AG10803 (cell line): ENCODE data around the gene GABRQ.
"Not testable (repeated sequence)": the region's sequence is repeated elsewhere in the genome, so short reads cannot be mapped to it uniquely, and the experiment has no call there.

Experiments used
- DNase-seq: peaks from one replicate; pipeline ENCODE4 v3.0.0; 2010; ENCODE audit warnings: low read depth
- H3K4me3 ChIP-seq: 2 replicates; pipeline ENCODE4 v1.5.1; 2011; ENCODE audit warnings: mild to moderate bottlenecking, low read length, control low read depth
- TF ChIP-seq, protein P1 (sequence below): conservative IDR thresholded peaks from 2 replicates; pipeline ENCODE4 v1.5.1; 2011; ENCODE audit warnings: mild to moderate bottlenecking, low read length, control low read depth, inconsistent platforms

GABRQ gene

DNA sequence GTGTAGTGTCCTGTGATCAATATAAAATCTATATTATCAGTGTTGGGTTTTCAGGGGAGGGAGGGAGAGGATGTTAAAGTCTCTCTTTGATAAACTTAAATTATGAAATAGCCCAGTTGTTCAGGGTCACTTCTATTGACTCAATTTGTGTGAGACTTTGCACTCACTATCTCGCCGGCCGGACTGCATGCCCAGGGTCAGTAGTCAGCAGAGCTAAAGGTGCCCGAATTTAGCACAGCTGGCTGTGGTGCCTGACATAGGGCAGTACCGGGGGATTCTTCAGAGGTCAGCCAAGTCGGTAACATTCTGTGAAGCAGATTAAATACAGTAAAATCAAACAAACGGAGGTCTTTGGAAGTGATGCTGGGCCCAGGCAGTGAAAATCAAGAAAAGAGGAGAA lies 19.2 kb downstream of the GABRQ start:
- DNase-seq = no peak
- TF ChIP-seq, protein P1, sequence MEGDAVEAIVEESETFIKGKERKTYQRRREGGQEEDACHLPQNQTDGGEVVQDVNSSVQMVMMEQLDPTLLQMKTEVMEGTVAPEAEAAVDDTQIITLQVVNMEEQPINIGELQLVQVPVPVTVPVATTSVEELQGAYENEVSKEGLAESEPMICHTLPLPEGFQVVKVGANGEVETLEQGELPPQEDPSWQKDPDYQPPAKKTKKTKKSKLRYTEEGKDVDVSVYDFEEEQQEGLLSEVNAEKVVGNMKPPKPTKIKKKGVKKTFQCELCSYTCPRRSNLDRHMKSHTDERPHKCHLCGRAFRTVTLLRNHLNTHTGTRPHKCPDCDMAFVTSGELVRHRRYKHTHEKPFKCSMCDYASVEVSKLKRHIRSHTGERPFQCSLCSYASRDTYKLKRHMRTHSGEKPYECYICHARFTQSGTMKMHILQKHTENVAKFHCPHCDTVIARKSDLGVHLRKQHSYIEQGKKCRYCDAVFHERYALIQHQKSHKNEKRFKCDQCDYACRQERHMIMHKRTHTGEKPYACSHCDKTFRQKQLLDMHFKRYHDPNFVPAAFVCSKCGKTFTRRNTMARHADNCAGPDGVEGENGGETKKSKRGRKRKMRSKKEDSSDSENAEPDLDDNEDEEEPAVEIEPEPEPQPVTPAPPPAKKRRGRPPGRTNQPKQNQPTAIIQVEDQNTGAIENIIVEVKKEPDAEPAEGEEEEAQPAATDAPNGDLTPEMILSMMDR = no peak
- H3K4me3 ChIP-seq = no peak overlapping the region

DNA sequence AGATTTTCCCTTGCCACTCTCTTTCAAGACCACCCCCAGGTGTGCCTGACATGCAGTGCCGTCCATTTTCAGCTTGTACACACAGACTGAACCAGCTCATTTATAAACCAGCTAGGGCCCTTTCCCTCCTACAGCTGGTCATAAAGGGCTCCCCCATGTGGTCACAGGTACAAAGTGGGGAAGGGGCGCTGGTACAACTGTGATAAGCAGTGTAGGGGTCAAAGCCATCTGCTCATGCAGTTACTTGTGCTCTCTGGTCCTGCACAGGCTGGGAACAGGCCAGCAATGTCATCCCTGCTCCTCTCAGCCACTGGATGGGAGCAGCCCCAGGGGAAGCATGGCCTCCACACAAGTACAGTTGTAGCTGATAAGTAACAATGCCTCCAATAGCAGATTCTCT lies 20.6 kb downstream of the GABRQ start:
- DNase-seq = no peak
- no peak overlapping the region for H3K4me3 ChIP-seq
- TF ChIP-seq, protein P1 = no peak

DNA sequence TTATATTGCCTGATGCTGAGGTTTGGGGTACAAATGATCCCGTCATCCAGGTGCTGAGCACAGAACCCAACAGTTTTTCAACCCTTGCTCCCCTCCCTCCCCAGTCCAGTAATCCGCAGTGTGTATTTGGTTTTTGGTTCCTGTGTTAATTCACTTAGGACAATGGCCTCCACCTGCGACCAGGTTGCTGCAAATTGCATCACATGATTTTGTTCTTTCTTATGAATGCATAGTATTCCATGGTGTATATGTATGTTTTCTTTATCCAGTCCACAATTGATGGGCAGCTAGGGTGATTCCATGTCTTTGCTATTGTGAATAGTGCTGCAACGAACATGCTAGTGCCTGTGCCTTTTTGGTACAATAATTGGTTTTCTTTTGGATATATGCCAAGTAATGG lies 25.4 kb downstream of the GABRQ start:
- no peak overlapping the region for H3K4me3 ChIP-seq
- DNase-seq = no peak
- TF ChIP-seq, protein P1 = no peak

DNA sequence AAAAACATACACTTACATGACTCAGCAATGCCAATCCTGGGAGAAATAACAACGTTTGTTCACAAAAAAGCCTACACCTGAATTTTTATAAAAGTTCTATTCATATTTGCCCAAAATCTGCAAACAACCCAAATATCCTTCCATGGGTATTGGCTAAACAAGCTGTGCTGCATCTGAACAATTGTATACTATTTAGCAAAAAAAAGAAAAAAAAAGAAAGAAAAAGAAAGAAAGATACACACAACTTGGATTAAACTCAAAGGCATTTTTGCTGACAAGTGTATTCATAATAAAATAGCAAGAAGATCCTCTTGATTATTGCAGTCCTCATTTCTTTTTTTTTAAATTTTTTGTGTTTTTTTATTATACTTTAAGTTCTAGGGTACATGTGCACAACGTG lies 36.4 kb downstream of the GABRQ start:
- H3K4me3 ChIP-seq = no peak overlapping the region
- DNase-seq = no peak
- TF ChIP-seq, protein P1 = no peak

DNA sequence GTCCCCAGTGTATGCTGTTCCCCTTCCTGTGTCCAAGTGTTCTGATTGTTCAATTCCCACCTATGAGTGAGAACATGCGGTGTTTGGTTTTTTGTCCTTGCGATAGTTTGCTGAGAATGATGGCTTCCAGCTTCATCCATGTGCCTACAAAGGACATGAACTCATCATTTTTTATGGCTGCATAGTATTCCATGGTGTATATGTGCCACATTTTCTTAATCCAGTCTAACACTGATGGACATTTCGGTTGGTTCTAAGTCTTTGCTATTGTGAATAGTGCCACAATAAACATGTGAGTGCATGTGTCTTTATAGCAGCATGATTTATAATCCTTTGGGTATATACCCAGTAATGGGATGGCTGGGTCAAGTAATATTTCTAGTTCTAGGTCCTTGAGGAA lies 37.0 kb downstream of the GABRQ start:
- H3K4me3 ChIP-seq, DNase-seq: not testable (repeated sequence)

DNA sequence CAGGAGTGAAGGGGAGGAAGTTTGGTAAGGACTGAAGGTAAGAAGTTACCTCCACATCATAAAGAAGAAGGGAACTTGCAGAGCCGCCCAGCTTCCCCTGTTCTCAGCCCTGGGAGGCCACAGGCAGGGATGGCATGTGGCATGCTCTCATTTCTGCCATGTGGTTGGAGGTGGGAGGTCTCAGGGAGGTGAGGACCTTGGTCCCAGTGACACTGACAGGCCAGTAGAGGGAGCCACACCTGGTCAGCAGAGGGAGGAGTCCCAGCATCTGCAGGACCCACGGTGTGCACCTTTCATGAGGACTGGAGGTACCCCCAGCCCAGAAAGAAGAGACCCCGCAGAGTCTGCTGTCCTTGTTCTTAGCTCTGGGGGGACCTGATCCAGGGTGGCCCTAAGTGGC lies 43.3 kb downstream of the GABRQ start:
- DNase-seq = not testable (repeated sequence)

DNA sequence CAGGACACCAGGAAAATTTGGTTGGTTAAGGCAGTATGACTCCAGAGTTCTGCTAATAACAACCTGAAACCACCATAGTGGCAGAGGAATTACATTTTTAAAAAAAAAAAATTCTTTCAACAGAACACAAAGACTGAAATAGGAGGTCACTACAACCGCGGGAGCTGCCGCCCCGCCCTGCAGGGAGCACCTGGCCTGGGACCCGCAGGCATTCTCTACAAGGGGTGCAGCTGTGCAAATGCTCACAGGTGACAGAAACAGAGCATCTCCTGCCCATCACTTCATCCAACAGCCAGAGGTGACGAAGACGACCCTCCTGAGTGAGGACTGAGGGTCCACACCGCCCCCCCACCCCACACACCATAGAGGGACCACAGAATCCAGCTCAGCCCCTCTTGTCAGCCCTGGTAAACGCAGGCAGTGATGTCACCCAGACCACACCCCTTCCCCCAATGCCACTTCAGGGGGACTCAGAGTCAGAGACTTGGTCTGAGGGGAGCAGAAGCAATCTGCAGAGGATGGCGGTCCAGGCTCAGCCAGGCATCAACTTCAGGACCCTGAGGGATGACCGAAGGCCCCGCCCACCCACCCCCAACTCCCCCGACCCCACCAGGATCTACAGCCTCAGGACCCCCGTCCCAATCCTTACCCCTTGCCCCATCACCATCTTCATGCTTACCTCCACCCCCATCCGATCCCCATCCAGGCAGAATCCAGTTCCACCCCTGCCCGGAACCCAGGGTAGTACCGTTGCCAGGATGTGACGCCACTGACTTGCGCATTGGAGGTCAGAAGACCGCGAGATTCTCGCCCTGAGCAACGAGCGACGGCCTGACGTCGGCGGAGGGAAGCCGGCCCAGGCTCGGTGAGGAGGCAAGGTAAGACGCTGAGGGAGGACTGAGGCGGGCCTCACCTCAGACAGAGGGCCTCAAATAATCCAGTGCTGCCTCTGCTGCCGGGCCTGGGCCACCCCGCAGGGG lies 60.5 kb downstream of the GABRQ start, which contains the start of gene MAGEA3:
Gene MAGEA3, plus strand, starts transcription at position 843 of the 980 bp plus-strand sequence. CDS start 2,039 bp downstream, outside the sequence.
- DNase-seq, H3K4me3 ChIP-seq: not testable (repeated sequence)

More for the DNA sequence above, 43.3 kb downstream of the GABRQ start:
- not testable (repeated sequence) for H3K4me3 ChIP-seq

DNA sequence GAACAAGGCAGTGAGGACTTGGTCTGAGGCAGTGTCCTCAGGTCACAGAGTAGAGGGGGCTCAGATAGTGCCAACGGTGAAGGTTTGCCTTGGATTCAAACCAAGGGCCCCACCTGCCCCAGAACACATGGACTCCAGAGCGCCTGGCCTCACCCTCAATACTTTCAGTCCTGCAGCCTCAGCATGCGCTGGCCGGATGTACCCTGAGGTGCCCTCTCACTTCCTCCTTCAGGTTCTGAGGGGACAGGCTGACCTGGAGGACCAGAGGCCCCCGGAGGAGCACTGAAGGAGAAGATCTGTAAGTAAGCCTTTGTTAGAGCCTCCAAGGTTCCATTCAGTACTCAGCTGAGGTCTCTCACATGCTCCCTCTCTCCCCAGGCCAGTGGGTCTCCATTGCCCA lies 62.7 kb downstream of the GABRQ start:
- not testable (repeated sequence) for DNase-seq, H3K4me3 ChIP-seq

DNA sequence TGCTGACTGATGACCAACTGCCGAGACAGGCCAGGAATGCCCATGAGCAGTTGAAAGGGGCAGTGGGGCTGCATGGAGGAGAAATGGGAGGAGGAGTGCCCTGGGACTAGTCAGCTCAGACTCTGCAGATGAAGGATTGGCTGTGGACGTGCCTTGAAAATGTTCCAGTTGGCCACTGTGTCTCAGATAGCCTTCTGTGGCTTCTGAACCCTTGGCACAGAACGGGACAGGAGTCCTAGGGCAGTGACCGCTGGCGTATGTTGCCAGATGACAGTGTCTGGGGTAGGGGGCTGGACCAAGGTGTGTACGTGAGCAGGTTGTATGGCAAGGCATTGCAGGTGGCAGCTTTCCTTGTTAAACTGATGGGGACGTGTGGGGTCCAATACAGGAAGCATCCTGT lies 68.8 kb downstream of the GABRQ start:
- not testable (repeated sequence) for H3K4me3 ChIP-seq, DNase-seq
